ENCODE results near the gene CACNA2D1.

Gene CACNA2D1

GRCh38 chr7:81986723-81987470 is 456.7 kb downstream of the CACNA2D1 start:
- DNase-seq (ENCODE audit: low spot score): no peak

- DNase-seq (ENCODE audit: low spot score): no peak
Observed at GRCh38 chr7:81983406-81983805, 460.2 kb downstream of the CACNA2D1 start.

GRCh38 chr7:81973117-81973516 is 470.5 kb downstream of the CACNA2D1 start:
- no peak for DNase-seq (ENCODE audit: low spot score)

- no peak for DNase-seq (ENCODE audit: low spot score)
Observed at GRCh38 chr7:81960026-81960425, 483.6 kb downstream of the CACNA2D1 start.

GRCh38 chr7:81957517-81957916 is 486.1 kb downstream of the CACNA2D1 start:
- DNase-seq (ENCODE audit: low spot score): no peak

- DNase-seq (ENCODE audit: low spot score): peak; percentile 12
Observed at GRCh38 chr7:81956520-81956919, 487.1 kb downstream of the CACNA2D1 start.

- no peak for DNase-seq (ENCODE audit: low spot score)
Observed at GRCh38 chr7:81949306-81949705, 494.3 kb downstream of the CACNA2D1 start.

- DNase-seq (ENCODE audit: low spot score): no peak
Observed at GRCh38 chr7:81944058-81944457, 499.5 kb downstream of the CACNA2D1 start.

- DNase-seq (ENCODE audit: low spot score): peak; percentile 27
Observed at GRCh38 chr7:81937091-81937490, 506.5 kb downstream of the CACNA2D1 start.

GRCh38 chr7:81934596-81935301 is 508.8 kb downstream of the CACNA2D1 start:
- no peak for DNase-seq (ENCODE audit: low spot score)

GRCh38 chr7:81932936-81933335 is 510.6 kb downstream of the CACNA2D1 start:
- DNase-seq (ENCODE audit: low spot score): no peak

GRCh38 chr7:81929386-81929785 is 514.2 kb downstream of the CACNA2D1 start:
- no peak for DNase-seq (ENCODE audit: low spot score)

GRCh38 chr7:81926154-81926553 is 517.4 kb downstream of the CACNA2D1 start:
- DNase-seq (ENCODE audit: low spot score): no peak

GRCh38 chr7:81925530-81925929 is 518.0 kb downstream of the CACNA2D1 start:
- no peak for DNase-seq (ENCODE audit: low spot score)

GRCh38 chr7:81924494-81924893 is 519.1 kb downstream of the CACNA2D1 start:
- no peak for DNase-seq (ENCODE audit: low spot score)

- DNase-seq (ENCODE audit: low spot score): no peak
Observed at GRCh38 chr7:81919494-81919893, 524.1 kb downstream of the CACNA2D1 start.

GRCh38 chr7:81908220-81908619 is 535.4 kb downstream of the CACNA2D1 start:
- DNase-seq (ENCODE audit: low spot score): no peak

- no peak for DNase-seq (ENCODE audit: low spot score)
Observed at GRCh38 chr7:81903115-81903514, 540.5 kb downstream of the CACNA2D1 start.

- no peak for DNase-seq (ENCODE audit: low spot score)
Observed at GRCh38 chr7:81902536-81902935, 541.0 kb downstream of the CACNA2D1 start.
